Measurements from ENCODE around the gene XKR7. TPM values are rescaled to one million over a fixed set of nuclear protein-coding genes. Genes with fewer than 3 reads are reported as not detected.

XKR7 gene
- total RNA-seq, 1 donor: under 0.01 TPM

GRCh38 chr20:31991339-31991705 is 23.4 kb downstream of the XKR7 start:
- Histone ChIP-seq H3K4me1 (ENCODE audit: insufficient read depth, low read length) (no peaks in the 10 kb centered on the region), H4K20me1 (ENCODE audit: insufficient read depth, low read length) (no peaks in the 10 kb centered on the region), H3K36me3 (ENCODE audit: insufficient read depth, low read length) (no peaks in the 10 kb centered on the region), H3K4me3 (ENCODE audit: insufficient read depth, low read length) (no peak overlapping the region), H2AFZ (ENCODE audit: low read length) (no peak overlapping the region), H3K79me2 (ENCODE audit: insufficient read depth, low read length) (no peaks in the 10 kb centered on the region), H3K27ac (ENCODE audit: low read depth, low read length) (no peak overlapping the region), H3K9me3 (ENCODE audit: low read depth, low read length) (no peaks in the 10 kb centered on the region), H3K27me3 (ENCODE audit: insufficient read depth, low read length) (peaks cover 20% of the 10 kb centered on the region), H3K4me2 (ENCODE audit: insufficient read depth, low read length) (no peak overlapping the region)
- DNase-seq (ENCODE audit: insufficient read length, low spot score, missing footprints): peak; percentile 66
- TF ChIP-seq, protein P1, sequence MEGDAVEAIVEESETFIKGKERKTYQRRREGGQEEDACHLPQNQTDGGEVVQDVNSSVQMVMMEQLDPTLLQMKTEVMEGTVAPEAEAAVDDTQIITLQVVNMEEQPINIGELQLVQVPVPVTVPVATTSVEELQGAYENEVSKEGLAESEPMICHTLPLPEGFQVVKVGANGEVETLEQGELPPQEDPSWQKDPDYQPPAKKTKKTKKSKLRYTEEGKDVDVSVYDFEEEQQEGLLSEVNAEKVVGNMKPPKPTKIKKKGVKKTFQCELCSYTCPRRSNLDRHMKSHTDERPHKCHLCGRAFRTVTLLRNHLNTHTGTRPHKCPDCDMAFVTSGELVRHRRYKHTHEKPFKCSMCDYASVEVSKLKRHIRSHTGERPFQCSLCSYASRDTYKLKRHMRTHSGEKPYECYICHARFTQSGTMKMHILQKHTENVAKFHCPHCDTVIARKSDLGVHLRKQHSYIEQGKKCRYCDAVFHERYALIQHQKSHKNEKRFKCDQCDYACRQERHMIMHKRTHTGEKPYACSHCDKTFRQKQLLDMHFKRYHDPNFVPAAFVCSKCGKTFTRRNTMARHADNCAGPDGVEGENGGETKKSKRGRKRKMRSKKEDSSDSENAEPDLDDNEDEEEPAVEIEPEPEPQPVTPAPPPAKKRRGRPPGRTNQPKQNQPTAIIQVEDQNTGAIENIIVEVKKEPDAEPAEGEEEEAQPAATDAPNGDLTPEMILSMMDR (IDR thresholded peaks at IDR 0.05; ENCODE audit: extremely low read depth, low read depth, low read length): no peak

GRCh38 chr20:31992086-31992485 is 24.1 kb downstream of the XKR7 start:
- H3K79me2 ChIP-seq (ENCODE audit: insufficient read depth, low read length): no peaks in the 10 kb centered on the region

GRCh38 chr20:31996996-31997395 is 29.0 kb downstream of the XKR7 start:
- Histone ChIP-seq H2AFZ (ENCODE audit: low read length) (no peak overlapping the region), H3K27me3 (ENCODE audit: insufficient read depth, low read length) (peaks cover 20% of the 10 kb centered on the region), H3K4me1 (ENCODE audit: insufficient read depth, low read length) (no peaks in the 10 kb centered on the region), H3K27ac (ENCODE audit: low read depth, low read length) (no peak overlapping the region), H3K79me2 (ENCODE audit: insufficient read depth, low read length) (no peaks in the 10 kb centered on the region), H3K36me3 (ENCODE audit: insufficient read depth, low read length) (no peaks in the 10 kb centered on the region), H4K20me1 (ENCODE audit: insufficient read depth, low read length) (no peaks in the 10 kb centered on the region), H3K4me2 (ENCODE audit: insufficient read depth, low read length) (no peak overlapping the region), H3K9me3 (ENCODE audit: low read depth, low read length) (no peaks in the 10 kb centered on the region), H3K4me3 (ENCODE audit: insufficient read depth, low read length) (no peak overlapping the region)
- no peak for DNase-seq (ENCODE audit: insufficient read length, low spot score, missing footprints)
- TF ChIP-seq, protein P1 (IDR thresholded peaks at IDR 0.05; ENCODE audit: extremely low read depth, low read depth, low read length): no peak

More at GRCh38 chr20:31992086-31992485, 24.1 kb downstream of the XKR7 start:
- Histone ChIP-seq H3K9me3 (ENCODE audit: low read depth, low read length) (no peaks in the 10 kb centered on the region), H3K4me2 (ENCODE audit: insufficient read depth, low read length) (no peak overlapping the region), H3K27me3 (ENCODE audit: insufficient read depth, low read length) (peaks cover 20% of the 10 kb centered on the region), H2AFZ (ENCODE audit: low read length) (no peak overlapping the region), H3K27ac (ENCODE audit: low read depth, low read length) (no peak overlapping the region), H4K20me1 (ENCODE audit: insufficient read depth, low read length) (no peaks in the 10 kb centered on the region), H3K36me3 (ENCODE audit: insufficient read depth, low read length) (no peaks in the 10 kb centered on the region), H3K4me1 (ENCODE audit: insufficient read depth, low read length) (no peaks in the 10 kb centered on the region), H3K4me3 (ENCODE audit: insufficient read depth, low read length) (no peak overlapping the region)
- TF ChIP-seq, protein P1 (IDR thresholded peaks at IDR 0.05; ENCODE audit: extremely low read depth, low read depth, low read length): no peak
- no peak for DNase-seq (ENCODE audit: insufficient read length, low spot score, missing footprints)

- no peak overlapping the region for H3K27ac ChIP-seq (ENCODE audit: low read depth, low read length)
- TF ChIP-seq, protein P1 (IDR thresholded peaks at IDR 0.05; ENCODE audit: extremely low read depth, low read depth, low read length): no peak
- peaks cover 20% of the 10 kb centered on the region for H3K27me3 ChIP-seq (ENCODE audit: insufficient read depth, low read length)
- H3K79me2 ChIP-seq (ENCODE audit: insufficient read depth, low read length): no peaks in the 10 kb centered on the region
- no peak overlapping the region for H3K4me3 ChIP-seq (ENCODE audit: insufficient read depth, low read length)
- no peak overlapping the region for H3K4me2 ChIP-seq (ENCODE audit: insufficient read depth, low read length)
- H3K36me3 ChIP-seq (ENCODE audit: insufficient read depth, low read length): no peaks in the 10 kb centered on the region
- H2AFZ ChIP-seq (ENCODE audit: low read length): no peak overlapping the region
- no peaks in the 10 kb centered on the region for H4K20me1 ChIP-seq (ENCODE audit: insufficient read depth, low read length)
- H3K9me3 ChIP-seq (ENCODE audit: low read depth, low read length): no peaks in the 10 kb centered on the region
- DNase-seq (ENCODE audit: insufficient read length, low spot score, missing footprints): no peak
- H3K4me1 ChIP-seq (ENCODE audit: insufficient read depth, low read length): no peaks in the 10 kb centered on the region
These were observed 30.3 kb downstream of the XKR7 start for GRCh38 chr20:31998246-31998645.

Measured in osteoblast (primary cell).